Heart right ventricle (tissue), 16 donors: Measurements from ENCODE around the gene ADAM23. TPM values are rescaled to one million over a fixed set of nuclear protein-coding genes. Genes with fewer than 3 reads are reported as not detected.

ENCODE experiments used
- ATAC-seq, 8 donors: fragments of 200-7000 bp; cut with Tn5 transposase; one replicate each; pipeline ENCODE4 v1.9.1; 2020; ENCODE audit warnings: mild to moderate bottlenecking in 8 of 8, moderate library complexity in 8 of 8, moderate number of reproducible peaks in 1 of 8
- DNase-seq, 2 donors: peaks; one replicate each; pipeline ENCODE4 v3.0.0-alpha.2; 2020
- H3K27ac ChIP-seq, 10 donors: fragments of 200-600 bp; sonication (generic) in 2 of 10; one replicate each; pipeline versions ENCODE4 v1.5.0 to v1.8.0; 2020 to 2022; ENCODE audit warnings: mild to moderate bottlenecking in 3 of 10
- H3K27me3 ChIP-seq, 7 donors: fragments of 200-600 bp; one replicate each; pipeline ENCODE4 v1.8.0; 2021 to 2022; ENCODE audit warnings: mild to moderate bottlenecking in 2 of 7
- H3K36me3 ChIP-seq, 9 donors: fragments of 200-600 bp; sonication (generic) in 1 of 9; one replicate each; pipeline versions ENCODE4 v1.5.0 to v1.8.0; 2020 to 2022; ENCODE audit warnings: mild to moderate bottlenecking in 2 of 9
- H3K4me1 ChIP-seq, 9 donors: fragments of 200-600 bp; sonication (generic) in 1 of 9; one replicate each; pipeline versions ENCODE4 v1.5.0 to v1.8.0; 2020 to 2022; ENCODE audit warnings: mild to moderate bottlenecking in 4 of 9
- H3K4me3 ChIP-seq, 10 donors: fragments of 200-600 bp; sonication (generic) in 2 of 10; one replicate each; pipeline versions ENCODE4 v1.5.0 to v1.8.0; 2020 to 2022; ENCODE audit warnings: mild to moderate bottlenecking in 7 of 10, moderate library complexity in 2 of 10
- H3K9me3 ChIP-seq, 11 donors: fragments of 200-600 bp in 10 of 11; sonication (generic) in 2 of 11; one replicate each; pipeline versions ENCODE4 v1.5.0 to v1.8.0; 2013 to 2022; ENCODE audit warnings: mild to moderate bottlenecking in 2 of 11, control low read depth in 1 of 11, moderate library complexity in 1 of 11
- CTCF ChIP-seq, 9 donors: fragments of 200-600 bp; sonication (generic) in 2 of 9; IDR thresholded peaks; one replicate each; pipeline versions ENCODE4 v1.5.0 to v1.8.0; 2021 to 2022; ENCODE audit warnings: antibody characterized with exemption in 9 of 9, mild to moderate bottlenecking in 5 of 9, moderate library complexity in 1 of 9
- WGBS, 2 donors: extraction: QIAGEN DNeasy Blood & Tissue Kit; methylation state at CpG; one replicate each; pipeline ENCODE4 v1.1.7; 2013; ENCODE audit warnings: inconsistent platforms in 1 of 2; 5-methylcytosine and 5-hydroxymethylcytosine counted together
- intact Hi-C, 10 donors: fragments of 100-400 bp; cut with DNase I; formaldehyde crosslinking; loops; one replicate each; pipeline versions ENCODE4 v1.11.1 to v1.14.2; 2022
- polyA plus RNA-seq, 2 donors: library from polyadenylated mRNA; stranded (reverse); fragments of 200-250 nt; gene quantifications; one replicate each; pipeline ENCODE4 v1.2.3, GENCODE V29; 2013
- total RNA-seq, 10 donors: library from RNA; stranded (reverse); fragmentation: NEBNext Ultra II Directional in 3 of 10; extraction: Animal tissue kit (Norgen Biotek cat#: 25700) in 3 of 10; gene quantifications; one replicate each; pipeline versions ENCODE4 v1.2.1 to v1.2.4, GENCODE V29; 2021 to 2023
- donor health status: Arrhythmogenic right ventricular cardiomyopathy.
- donor health status: ischemic (EF 13 %, LVEDD 7.1; RV severe dilation, severe dysfunction).
- donor health status: healthy with polysubstance abuse.
- donor health status: DM: no; HTN: yes; CAD: no.
- donor health status: DM: no; HTN: no; CAD: no.
- donor health status: ischemic (EF 25% LVEDD 6.9; RV normal size, moderate dysfunction).
- donor health status: ischemic (EF 25% LVEDD 5.7; RV mildly dilated, moderate dysfunction).
- donor health status: healthy.
- donor health status: DM: yes; HTN: yes; CAD: no.
- donor health status: Ischemic cardiomyopathy.
- donor health status: ischemic (EF 35%, LVEDD 5.7; RV mildly dilated, moderate dysfunction).
- donor health status: nonischemic (EF 11% LVEDD 7.7; RV severe dilation, severe dysfunction).
- donor health status: DM: yes; HTN: yes; CAD: no.
- donor health status: PGD.
- donor health status: ischemic (EF 29% LVEDD 5.4; RV normal size, mild dysfunction).
- donor health status: nonischemic (EF 23%, LVEDD 6.1; RV moderate dilation, normal function).

The ADAM23 gene
- total and polyA plus RNA-seq, 12 donors = 11.9 to 101 (median 66.2) TPM

- peaks cover 0 to 9% (median 0%) of the 10 kb centered on the region in 11 donors for H3K9me3 ChIP-seq
- no peak overlapping the region for H3K4me3 ChIP-seq
- H3K36me3 ChIP-seq = peaks cover 0 to 5% (median 0%) of the 10 kb centered on the region in 9 donors
- intact Hi-C loops = no loop called here
- WGBS, 2 donors = 66 to 73% methylated on average over 11 of the region's 11 CpGs
- H3K27ac ChIP-seq = peak overlapping the region in 1 of 10 donors; percentile 2
- H3K4me1 ChIP-seq = peaks cover 0 to 22% (median 3%) of the 10 kb centered on the region in 9 donors
- ATAC-seq (peak in 3 of 8 donors; percentile 31 to 72 (median 39)), DNase-seq (no peak)
- no peaks in the 10 kb centered on the region for H3K27me3 ChIP-seq
- no peak for TF ChIP-seq CTCF (IDR thresholded peaks at IDR 0.05)
Observed at GRCh38 chr2:206584323-206585116, 141.2 kb downstream of the ADAM23 start.

GRCh38 chr2:206585335-206585734 is 142.0 kb downstream of the ADAM23 start:
- no peak overlapping the region for H3K27ac ChIP-seq
- H3K4me1 ChIP-seq = peaks cover 0 to 22% (median 3%) of the 10 kb centered on the region in 9 donors
- TF ChIP-seq CTCF (IDR thresholded peaks at IDR 0.05) = no peak
- DNase-seq (no peak), ATAC-seq (no peak)
- H3K4me3 ChIP-seq = no peak overlapping the region
- H3K9me3 ChIP-seq = peaks cover 0 to 5% (median 0%) of the 10 kb centered on the region in 11 donors
- peaks cover 0 to 11% (median 0%) of the 10 kb centered on the region in 9 donors for H3K36me3 ChIP-seq
- no peaks in the 10 kb centered on the region for H3K27me3 ChIP-seq
- intact Hi-C loops = no loop called here
- 74 to 76% methylated on average over 2 of the region's 2 CpGs for WGBS, 2 donors

DNA sequence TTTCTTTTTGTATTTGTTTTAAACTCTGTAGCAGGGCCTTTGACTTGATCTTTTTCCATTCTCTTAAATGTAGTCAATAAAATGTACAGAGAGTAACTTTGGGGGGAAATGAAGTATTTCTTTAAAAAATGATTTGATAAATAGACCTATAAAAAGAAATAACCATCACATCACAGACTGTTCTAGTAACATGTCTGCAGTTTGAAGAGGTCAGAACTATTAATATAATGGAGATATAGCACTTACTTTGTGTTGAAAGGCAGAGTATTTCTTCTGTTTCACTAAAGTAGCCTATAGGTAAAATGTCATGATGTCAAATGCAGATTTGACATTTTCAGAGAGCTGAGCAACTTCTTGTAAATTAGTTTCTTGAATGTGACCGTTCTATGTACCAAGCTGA is 143.3 kb downstream of the ADAM23 start:
- H3K9me3 ChIP-seq = no peaks in the 10 kb centered on the region
- H3K27me3 ChIP-seq = no peaks in the 10 kb centered on the region
- ATAC-seq (peak in 4 of 8 donors; percentile 62 to 74 (median 68)), DNase-seq (no peak)
- WGBS, 2 donors = 35 to 44% methylated on average over 1 of the region's 1 CpG
- no peak for TF ChIP-seq CTCF (IDR thresholded peaks at IDR 0.05)
- peaks cover 0 to 22% (median 3%) of the 10 kb centered on the region in 9 donors for H3K4me1 ChIP-seq
- H3K36me3 ChIP-seq = peaks cover 0 to 14% (median 0%) of the 10 kb centered on the region in 9 donors
- intact Hi-C loops = no loop called here
- H3K4me3 ChIP-seq = no peak overlapping the region
- peak overlapping the region in 1 of 10 donors; percentile 6 for H3K27ac ChIP-seq

GRCh38 chr2:206597717-206598218 is 154.4 kb downstream of the ADAM23 start:
- Histone ChIP-seq H3K4me3 (no peak overlapping the region), H3K36me3 (peaks cover 0 to 44% (median 0%) of the 10 kb centered on the region in 9 donors), H3K4me1 (no peaks in the 10 kb centered on the region), H3K27ac (no peak overlapping the region), H3K27me3 (no peaks in the 10 kb centered on the region), H3K9me3 (no peaks in the 10 kb centered on the region)
- DNase-seq (no peak), ATAC-seq (no peak)
- intact Hi-C loops = no loop called here
- WGBS, 2 donors = 94 to 97% methylated on average over 3 of the region's 3 CpGs
- no peak for TF ChIP-seq CTCF (IDR thresholded peaks at IDR 0.05)
